ACC112 (cell line): Measurements from ENCODE around the gene MED16.

Experiments
- H2AFZ ChIP-seq: fragments of 200-600 bp; sonication (generic); one replicate; pipeline ENCODE4 v1.6.0; 2017; ENCODE audit warnings: antibody characterized with exemption, low read length; ENCODE audit not compliant: unreplicated experiment
- H3K27ac ChIP-seq: fragments of 200-600 bp; sonication (generic); 2 replicates; pipeline ENCODE4 v1.5.1; 2014; ENCODE audit warnings: low read depth, mild to moderate bottlenecking, antibody characterized with exemption, low read length, moderate library complexity
- H3K27me3 ChIP-seq: fragments of 200-600 bp; sonication (generic); 2 replicates; pipeline ENCODE4 v1.6.1; 2014; ENCODE audit warnings: mild to moderate bottlenecking, antibody characterized with exemption, low read length, moderate library complexity, mixed read lengths; ENCODE audit not compliant: insufficient read depth
- H3K36me3 ChIP-seq: fragments of 200-600 bp; sonication (generic); 2 replicates; pipeline ENCODE4 v1.6.1; 2016; ENCODE audit warnings: mild to moderate bottlenecking, antibody characterized with exemption, low read length, moderate library complexity, mixed read lengths; ENCODE audit not compliant: insufficient read depth
- H3K4me1 ChIP-seq: fragments of 200-600 bp; sonication (generic); one replicate; pipeline ENCODE4 v1.6.1; 2016; ENCODE audit warnings: low read length, mixed read lengths; ENCODE audit not compliant: insufficient read depth, unreplicated experiment, control insufficient read depth
- H3K4me3 ChIP-seq: fragments of 200-600 bp; sonication (generic); 2 replicates; pipeline ENCODE4 v1.5.1; 2014; ENCODE audit warnings: mild to moderate bottlenecking, low read depth, low read length
- H3K79me2 ChIP-seq: fragments of 200-600 bp; sonication (generic); one replicate; pipeline ENCODE4 v1.6.0; 2016; ENCODE audit warnings: low read length; ENCODE audit not compliant: control insufficient read depth, unreplicated experiment, insufficient read depth

The MED16 gene

GRCh38 chr19:867855-868457 lies 25.0 kb downstream of the MED16 start:
- Histone ChIP-seq H3K4me1 (peaks cover 14% of the 10 kb centered on the region), H3K4me3 (no peak overlapping the region), H2AFZ (no peak overlapping the region), H3K36me3 (no peaks in the 10 kb centered on the region), H3K27me3 (no peaks in the 10 kb centered on the region), H3K79me2 (no peaks in the 10 kb centered on the region), H3K27ac (no peak overlapping the region)

DNA sequence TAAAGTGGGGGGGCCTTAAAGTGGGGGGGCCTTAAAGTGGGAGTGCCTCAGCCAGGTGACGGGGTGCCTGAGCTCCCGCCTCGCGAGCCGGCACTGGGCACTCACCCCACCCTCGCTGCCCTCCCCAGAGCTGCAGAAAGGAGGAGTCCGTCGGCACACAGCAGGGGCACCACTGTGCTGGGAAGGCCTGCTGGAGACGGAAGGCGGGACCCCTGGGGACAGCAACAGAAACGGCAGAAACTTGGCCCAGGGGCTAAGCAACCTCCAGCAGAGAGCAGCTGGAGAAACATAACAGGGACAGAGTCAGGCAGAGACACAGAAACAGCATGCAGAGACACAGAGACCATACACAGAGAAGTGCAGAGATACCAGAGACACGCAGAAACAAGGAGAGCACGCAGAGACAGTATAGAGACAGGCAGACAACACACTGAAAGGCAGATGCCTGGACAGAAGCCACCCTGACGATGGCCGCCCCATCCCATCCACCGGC lies 25.6 kb downstream of the MED16 start:
- no peak overlapping the region for H3K4me3 ChIP-seq

GRCh38 chr19:866769-867300 lies 26.2 kb downstream of the MED16 start:
- peaks cover 14% of the 10 kb centered on the region for H3K4me1 ChIP-seq
- H2AFZ ChIP-seq = no peak overlapping the region
- H3K4me3 ChIP-seq = no peak overlapping the region
- H3K27me3 ChIP-seq = no peaks in the 10 kb centered on the region
- no peaks in the 10 kb centered on the region for H3K79me2 ChIP-seq
- H3K36me3 ChIP-seq = no peaks in the 10 kb centered on the region
- no peak overlapping the region for H3K27ac ChIP-seq

More for the DNA sequence above, 25.6 kb downstream of the MED16 start:
- Histone ChIP-seq H3K27me3 (no peaks in the 10 kb centered on the region), H3K79me2 (no peaks in the 10 kb centered on the region), H2AFZ (no peak overlapping the region), H3K27ac (no peak overlapping the region), H3K4me1 (peaks cover 14% of the 10 kb centered on the region), H3K36me3 (no peaks in the 10 kb centered on the region)

GRCh38 chr19:863315-863620 lies 29.7 kb downstream of the MED16 start:
- Histone ChIP-seq H3K4me3 (no peak overlapping the region), H3K79me2 (no peaks in the 10 kb centered on the region), H3K27ac (no peak overlapping the region), H3K4me1 (no peaks in the 10 kb centered on the region), H3K36me3 (no peaks in the 10 kb centered on the region), H2AFZ (no peak overlapping the region), H3K27me3 (no peaks in the 10 kb centered on the region)

GRCh38 chr19:862581-863314 lies 30.2 kb downstream of the MED16 start:
- Histone ChIP-seq H3K79me2 (no peaks in the 10 kb centered on the region), H3K4me3 (no peak overlapping the region), H3K27me3 (no peaks in the 10 kb centered on the region), H2AFZ (no peak overlapping the region), H3K27ac (no peak overlapping the region), H3K4me1 (no peaks in the 10 kb centered on the region), H3K36me3 (no peaks in the 10 kb centered on the region)

DNA sequence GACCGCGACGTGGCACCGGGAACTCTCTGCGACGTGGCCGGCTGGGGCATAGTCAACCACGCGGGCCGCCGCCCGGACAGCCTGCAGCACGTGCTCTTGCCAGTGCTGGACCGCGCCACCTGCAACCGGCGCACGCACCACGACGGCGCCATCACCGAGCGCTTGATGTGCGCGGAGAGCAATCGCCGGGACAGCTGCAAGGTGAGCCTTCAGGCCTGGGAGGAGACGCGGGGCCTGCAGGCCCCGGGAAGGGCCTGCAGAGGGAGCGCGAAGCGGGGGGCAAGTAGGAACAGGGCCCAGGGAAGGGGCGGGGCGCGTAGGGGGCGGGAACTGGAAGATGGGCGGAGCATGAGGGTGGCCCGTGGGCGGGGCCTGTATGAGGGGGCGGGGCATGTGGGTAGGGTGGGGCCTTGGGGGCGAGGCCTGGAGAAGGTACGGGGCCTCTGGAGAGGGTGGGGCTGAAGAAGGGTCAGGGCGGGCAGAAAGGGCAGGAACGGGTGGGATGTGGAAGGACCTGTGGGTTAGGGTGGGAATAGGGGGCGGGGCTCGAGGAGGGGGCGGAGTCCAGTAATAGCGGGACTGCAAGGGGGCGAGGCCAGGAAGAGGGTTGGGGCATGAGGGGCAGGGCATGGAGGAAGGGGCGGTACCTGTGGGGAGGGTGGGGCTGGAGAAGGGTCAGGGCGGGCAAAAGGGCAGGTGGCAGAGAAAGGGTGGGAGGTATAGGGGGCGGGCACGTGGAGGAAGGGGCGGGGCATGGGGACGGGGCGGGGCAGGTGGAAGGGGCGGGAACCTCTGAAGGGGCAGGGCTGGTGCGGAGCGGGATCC lies 31.0 kb downstream of the MED16 start:
- no peak overlapping the region for H3K4me3 ChIP-seq
- no peaks in the 10 kb centered on the region for H3K4me1 ChIP-seq
- no peak overlapping the region for H3K27ac ChIP-seq
- no peaks in the 10 kb centered on the region for H3K27me3 ChIP-seq
- no peak overlapping the region for H2AFZ ChIP-seq
- no peaks in the 10 kb centered on the region for H3K79me2 ChIP-seq
- H3K36me3 ChIP-seq = no peaks in the 10 kb centered on the region

- Histone ChIP-seq H3K27ac (no peak overlapping the region), H3K4me3 (no peak overlapping the region), H3K36me3 (no peaks in the 10 kb centered on the region), H3K79me2 (no peaks in the 10 kb centered on the region), H3K27me3 (no peaks in the 10 kb centered on the region), H3K4me1 (no peaks in the 10 kb centered on the region), H2AFZ (no peak overlapping the region)
These were observed 31.7 kb downstream of the MED16 start for GRCh38 chr19:861141-861755.

- Histone ChIP-seq H3K79me2 (no peaks in the 10 kb centered on the region), H3K27me3 (no peaks in the 10 kb centered on the region), H3K36me3 (no peaks in the 10 kb centered on the region), H2AFZ (no peak within 1 kb of the TSS), H3K4me3 (peak within 1 kb of the TSS; percentile 71), H3K27ac (no peak within 1 kb of the TSS), H3K4me1 (no peaks in the 10 kb centered on the region)
These were observed 33.8 kb downstream of the MED16 start, which contains the start of gene CFD for GRCh38 chr19:858868-859843. Gene CFD, plus strand, starts transcription at chr19:859664. Its CDS starts 26 bp downstream, at chr19:859690.

DNA sequence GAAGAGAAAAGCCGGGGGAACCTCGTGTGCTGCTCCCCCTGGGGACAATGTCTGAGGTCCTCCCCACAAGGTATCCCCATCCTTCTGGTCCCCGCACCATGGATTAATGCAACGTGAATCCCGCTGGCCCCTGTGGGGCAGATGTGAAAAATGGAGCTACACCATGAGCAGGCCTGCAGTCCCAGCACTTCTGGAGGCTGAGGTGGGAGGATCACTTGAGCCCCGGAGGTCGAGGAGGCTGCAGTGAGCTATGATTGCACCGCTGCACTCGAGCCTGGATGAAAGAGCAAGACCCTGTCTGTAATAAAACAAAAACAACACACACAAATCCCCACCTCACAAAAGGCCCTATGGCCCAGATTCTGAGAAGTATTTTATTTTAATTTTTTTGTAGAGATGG lies 34.7 kb downstream of the MED16 start:
- Histone ChIP-seq H3K27ac (no peak overlapping the region), H3K4me3 (no peak overlapping the region), H3K4me1 (no peaks in the 10 kb centered on the region), H3K79me2 (no peaks in the 10 kb centered on the region), H3K36me3 (no peaks in the 10 kb centered on the region), H2AFZ (no peak overlapping the region), H3K27me3 (no peaks in the 10 kb centered on the region)
